Neural cell (in vitro differentiated cells): ENCODE measurements around the gene WWTR1. TPM values are rescaled to one million over a fixed set of nuclear protein-coding genes. Genes with fewer than 3 reads are reported as not detected.

Experiments
- H2AFZ ChIP-seq: fragments of 200-600, 300-800 bp; sonication (generic), shearing (Covaris generic); 2 replicates; pipeline ENCODE4 v1.6.0; 2014; ENCODE audit warnings: low read depth, mild to moderate bottlenecking, antibody characterized with exemption, low read length, moderate library complexity
- H3F3A ChIP-seq: fragments of 200-600 bp; shearing (Covaris generic); 2 replicates; pipeline ENCODE4 v1.6.1; 2016; ENCODE audit warnings: mild to moderate bottlenecking, moderate library complexity, mixed read lengths, antibody characterized with exemption, low read length; ENCODE audit not compliant: insufficient read depth, poor library complexity, severe bottlenecking
- H3K27ac ChIP-seq: fragments of 200-600, 300-800 bp; sonication (generic), shearing (Covaris generic); 2 replicates; pipeline ENCODE4 v1.5.1; 2014; ENCODE audit warnings: mild to moderate bottlenecking, low read length, moderate library complexity
- H3K27me3 ChIP-seq: fragments of 300-800, 200-600 bp; sonication (generic), shearing (Covaris generic); 2 replicates; pipeline ENCODE4 v1.6.0; 2014; ENCODE audit warnings: mild to moderate bottlenecking, low read depth, low read length, moderate library complexity; ENCODE audit not compliant: insufficient read depth
- H3K36me3 ChIP-seq: fragments of 300-800, 200-600 bp; sonication (generic), shearing (Covaris generic); 2 replicates; pipeline ENCODE4 v1.5.1; 2014; ENCODE audit warnings: mild to moderate bottlenecking, antibody characterized with exemption, low read length, moderate library complexity; ENCODE audit not compliant: insufficient read depth
- H3K4me2 ChIP-seq: fragments of 300-800, 200-600 bp; sonication (generic), shearing (Covaris generic); 2 replicates; pipeline ENCODE4 v1.6.0; 2014; ENCODE audit warnings: mild to moderate bottlenecking, low read length
- H3K4me3 ChIP-seq: fragments of 300-800, 200-600 bp; sonication (generic), shearing (Covaris generic); 2 replicates; pipeline ENCODE4 v1.5.1; 2014; ENCODE audit warnings: mild to moderate bottlenecking, low read length, moderate library complexity
- H3K79me2 ChIP-seq: fragments of 200-600 bp; shearing (Covaris generic); replicated peaks from 2 replicates; pipeline ENCODE4 v1.6.0; 2014; ENCODE audit warnings: mild to moderate bottlenecking, low read length, moderate library complexity; ENCODE audit not compliant: insufficient read depth
- H3K9ac ChIP-seq: fragments of 300-800, 200-600 bp; sonication (generic), shearing (Covaris generic); 2 replicates; pipeline ENCODE4 v1.6.1; 2016; ENCODE audit warnings: mild to moderate bottlenecking, low read length, mixed read lengths
- H3K9me2 ChIP-seq: fragments of 200-600 bp; shearing (Covaris generic); 2 replicates; pipeline ENCODE4 v1.6.1; 2016; ENCODE audit warnings: mild to moderate bottlenecking, low read length, mixed read lengths; ENCODE audit not compliant: insufficient read depth
- H3K9me3 ChIP-seq: fragments of 200-600, 300-800 bp; sonication (generic), shearing (Covaris generic); 2 replicates; pipeline ENCODE4 v1.6.1; 2016; ENCODE audit warnings: mild to moderate bottlenecking, mixed run types, low read length, moderate library complexity, mixed read lengths
- H4K20me1 ChIP-seq: fragments of 200-600 bp; shearing (Covaris generic); 2 replicates; pipeline ENCODE4 v1.6.1; 2016; ENCODE audit warnings: mild to moderate bottlenecking, mixed run types; ENCODE audit not compliant: insufficient read depth
- EP300 ChIP-seq: fragments of 450-650 bp; conservative IDR thresholded peaks from 2 replicates; pipeline ENCODE4 v1.6.1; 2014; ENCODE audit warnings: antibody characterized with exemption, mild to moderate bottlenecking, moderate library complexity; ENCODE audit not compliant: poor library complexity, severe bottlenecking
- EZH2 ChIP-seq: fragments of 200-600, 300-800 bp; shearing (Covaris generic), sonication (generic); IDR thresholded peaks from 2 replicates; pipeline ENCODE4 v1.6.1; 2014; ENCODE audit warnings: antibody characterized with exemption, low read length, borderline replicate concordance, mild to moderate bottlenecking; ENCODE audit not compliant: insufficient read depth, poor library complexity, severe bottlenecking
- MXI1 ChIP-seq: fragments of 450-650 bp; conservative IDR thresholded peaks from 2 replicates; pipeline ENCODE4 v1.6.1; 2014; ENCODE audit warnings: antibody characterized with exemption, mild to moderate bottlenecking; ENCODE audit not compliant: poor library complexity, severe bottlenecking
- POLR2AphosphoS5 ChIP-seq: IDR thresholded peaks from 2 replicates; pipeline ENCODE4 v1.6.1; 2012
- RAD21 ChIP-seq: fragments of 450-650 bp; conservative IDR thresholded peaks from 2 replicates; pipeline ENCODE4 v1.6.1; 2014; ENCODE audit warnings: antibody characterized with exemption, mild to moderate bottlenecking, moderate library complexity
- SMC3 ChIP-seq: fragments of 450-650 bp; conservative IDR thresholded peaks from 2 replicates; pipeline ENCODE4 v1.6.1; 2014; ENCODE audit warnings: antibody characterized with exemption, mild to moderate bottlenecking, moderate library complexity; ENCODE audit not compliant: poor library complexity
- TAF1 ChIP-seq: IDR thresholded peaks from 2 replicates; pipeline ENCODE4 v1.6.1; 2012; ENCODE audit warnings: low read depth
- polyA plus RNA-seq: library from polyadenylated mRNA; depleted of rRNA; stranded (reverse); fragments of >200 nt; gene quantifications from 2 replicates; pipeline ENCODE4 v1.2.3, GENCODE V29; 2014
- TF ChIP-seq, protein P1 (sequence below): IDR thresholded peaks from 2 replicates; pipeline ENCODE4 v1.6.1; 2012; ENCODE audit warnings: borderline replicate concordance
- TF ChIP-seq, protein P2 (sequence below): fragments of 450-650 bp; IDR thresholded peaks from 2 replicates; pipeline ENCODE4 v1.5.1; 2014; ENCODE audit warnings: antibody characterized with exemption, mild to moderate bottlenecking, moderate library complexity; ENCODE audit not compliant: poor library complexity, severe bottlenecking

WWTR1 gene
- polyA plus RNA-seq, 1 donor from 2014 or later: 0.97 TPM

DNA sequence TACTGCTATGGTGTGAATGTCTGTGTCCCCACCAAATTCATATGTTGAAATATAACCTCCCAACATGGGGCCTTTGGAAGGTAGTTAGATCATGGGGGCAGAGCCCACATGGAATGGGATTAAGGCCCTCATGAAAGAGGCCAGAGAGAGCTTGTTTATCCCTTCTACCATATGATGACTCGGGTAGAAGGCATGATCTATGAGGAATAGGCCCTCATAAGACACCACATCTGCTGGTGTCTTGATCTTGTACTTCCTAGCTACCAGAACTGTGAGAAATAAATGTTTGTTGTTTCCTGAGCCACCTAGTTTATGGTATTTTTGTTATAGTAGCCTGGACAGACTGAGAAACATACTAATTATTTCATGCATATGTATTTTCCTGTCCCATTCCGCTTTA, 51.9 kb downstream of the WWTR1 start:
- Histone ChIP-seq H3K9ac (no peak overlapping the region), H3K4me3 (no peak overlapping the region), H3K36me3 (no peaks in the 10 kb centered on the region), H2AFZ (no peak overlapping the region), H4K20me1 (no peaks in the 10 kb centered on the region), H3K9me3 (no peaks in the 10 kb centered on the region), H3K79me2 (no peaks in the 10 kb centered on the region), H3K4me2 (no peak overlapping the region), H3K9me2 (no peaks in the 10 kb centered on the region), H3F3A (no peaks in the 10 kb centered on the region), H3K27ac (no peak overlapping the region), H3K27me3 (no peaks in the 10 kb centered on the region)
- TF ChIP-seq, protein P1, sequence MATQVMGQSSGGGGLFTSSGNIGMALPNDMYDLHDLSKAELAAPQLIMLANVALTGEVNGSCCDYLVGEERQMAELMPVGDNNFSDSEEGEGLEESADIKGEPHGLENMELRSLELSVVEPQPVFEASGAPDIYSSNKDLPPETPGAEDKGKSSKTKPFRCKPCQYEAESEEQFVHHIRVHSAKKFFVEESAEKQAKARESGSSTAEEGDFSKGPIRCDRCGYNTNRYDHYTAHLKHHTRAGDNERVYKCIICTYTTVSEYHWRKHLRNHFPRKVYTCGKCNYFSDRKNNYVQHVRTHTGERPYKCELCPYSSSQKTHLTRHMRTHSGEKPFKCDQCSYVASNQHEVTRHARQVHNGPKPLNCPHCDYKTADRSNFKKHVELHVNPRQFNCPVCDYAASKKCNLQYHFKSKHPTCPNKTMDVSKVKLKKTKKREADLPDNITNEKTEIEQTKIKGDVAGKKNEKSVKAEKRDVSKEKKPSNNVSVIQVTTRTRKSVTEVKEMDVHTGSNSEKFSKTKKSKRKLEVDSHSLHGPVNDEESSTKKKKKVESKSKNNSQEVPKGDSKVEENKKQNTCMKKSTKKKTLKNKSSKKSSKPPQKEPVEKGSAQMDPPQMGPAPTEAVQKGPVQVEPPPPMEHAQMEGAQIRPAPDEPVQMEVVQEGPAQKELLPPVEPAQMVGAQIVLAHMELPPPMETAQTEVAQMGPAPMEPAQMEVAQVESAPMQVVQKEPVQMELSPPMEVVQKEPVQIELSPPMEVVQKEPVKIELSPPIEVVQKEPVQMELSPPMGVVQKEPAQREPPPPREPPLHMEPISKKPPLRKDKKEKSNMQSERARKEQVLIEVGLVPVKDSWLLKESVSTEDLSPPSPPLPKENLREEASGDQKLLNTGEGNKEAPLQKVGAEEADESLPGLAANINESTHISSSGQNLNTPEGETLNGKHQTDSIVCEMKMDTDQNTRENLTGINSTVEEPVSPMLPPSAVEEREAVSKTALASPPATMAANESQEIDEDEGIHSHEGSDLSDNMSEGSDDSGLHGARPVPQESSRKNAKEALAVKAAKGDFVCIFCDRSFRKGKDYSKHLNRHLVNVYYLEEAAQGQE: no peak
- TF ChIP-seq, protein P2, sequence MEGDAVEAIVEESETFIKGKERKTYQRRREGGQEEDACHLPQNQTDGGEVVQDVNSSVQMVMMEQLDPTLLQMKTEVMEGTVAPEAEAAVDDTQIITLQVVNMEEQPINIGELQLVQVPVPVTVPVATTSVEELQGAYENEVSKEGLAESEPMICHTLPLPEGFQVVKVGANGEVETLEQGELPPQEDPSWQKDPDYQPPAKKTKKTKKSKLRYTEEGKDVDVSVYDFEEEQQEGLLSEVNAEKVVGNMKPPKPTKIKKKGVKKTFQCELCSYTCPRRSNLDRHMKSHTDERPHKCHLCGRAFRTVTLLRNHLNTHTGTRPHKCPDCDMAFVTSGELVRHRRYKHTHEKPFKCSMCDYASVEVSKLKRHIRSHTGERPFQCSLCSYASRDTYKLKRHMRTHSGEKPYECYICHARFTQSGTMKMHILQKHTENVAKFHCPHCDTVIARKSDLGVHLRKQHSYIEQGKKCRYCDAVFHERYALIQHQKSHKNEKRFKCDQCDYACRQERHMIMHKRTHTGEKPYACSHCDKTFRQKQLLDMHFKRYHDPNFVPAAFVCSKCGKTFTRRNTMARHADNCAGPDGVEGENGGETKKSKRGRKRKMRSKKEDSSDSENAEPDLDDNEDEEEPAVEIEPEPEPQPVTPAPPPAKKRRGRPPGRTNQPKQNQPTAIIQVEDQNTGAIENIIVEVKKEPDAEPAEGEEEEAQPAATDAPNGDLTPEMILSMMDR: no peak
- TF ChIP-seq POLR2AphosphoS5 (no peak), RAD21 (no peak), EP300 (no peak), MXI1 (no peak), SMC3 (no peak), TAF1 (no peak), EZH2 (no peak)

DNA sequence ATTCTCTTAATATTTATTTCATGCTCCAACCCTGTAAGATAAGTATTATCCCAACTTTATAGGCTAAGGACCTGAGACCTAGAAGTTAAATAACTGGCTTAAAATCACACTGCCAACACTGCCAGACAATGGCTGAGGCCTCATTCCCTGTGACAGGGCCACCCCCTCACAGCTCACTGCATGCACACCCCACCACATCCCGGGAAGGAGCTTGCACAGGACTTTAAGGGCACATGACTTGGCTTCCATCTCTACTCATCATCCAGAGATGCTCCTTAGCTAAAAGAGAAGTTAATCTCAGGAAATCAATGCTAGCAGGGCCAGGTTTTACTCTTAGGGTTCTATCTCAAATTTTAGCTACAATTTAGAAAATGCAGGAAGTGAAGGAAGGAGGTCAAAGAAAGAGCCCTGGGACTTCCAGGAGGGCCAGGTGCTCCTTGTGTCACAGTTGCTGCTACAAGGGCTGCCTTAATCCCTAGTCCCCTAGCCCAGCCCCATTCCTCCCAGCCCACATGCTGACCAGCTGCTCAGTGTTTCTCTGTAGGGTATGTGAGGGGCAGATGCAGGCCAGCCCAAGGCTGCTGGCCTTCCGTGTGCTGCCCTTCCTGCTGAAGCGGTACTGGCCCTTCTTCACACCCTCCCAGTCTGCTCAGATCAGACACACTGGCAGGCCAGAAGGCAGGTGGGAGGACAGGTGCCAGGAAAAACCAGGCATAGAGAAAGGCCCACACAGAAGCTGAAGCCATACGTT, 53.5 kb downstream of the WWTR1 start:
- Histone ChIP-seq H3K9ac (no peak overlapping the region), H3K9me2 (no peaks in the 10 kb centered on the region), H3F3A (no peaks in the 10 kb centered on the region), H2AFZ (no peak overlapping the region), H3K36me3 (no peaks in the 10 kb centered on the region), H3K27ac (no peak overlapping the region), H3K27me3 (no peaks in the 10 kb centered on the region), H3K4me3 (no peak overlapping the region), H3K4me2 (no peak overlapping the region), H3K9me3 (no peaks in the 10 kb centered on the region), H4K20me1 (no peaks in the 10 kb centered on the region), H3K79me2 (no peaks in the 10 kb centered on the region)
- TF ChIP-seq POLR2AphosphoS5 (no peak), RAD21 (no peak), EZH2 (no peak), MXI1 (no peak), EP300 (no peak), SMC3 (no peak), TAF1 (no peak)
- TF ChIP-seq, protein P2: no peak
- TF ChIP-seq, protein P1: no peak
